HepG2 (cell line): ENCODE measurements around the gene CABLES2. TPM values are rescaled to one million over a fixed set of nuclear protein-coding genes. Genes with fewer than 3 reads are reported as not detected.

Source experiments
- ATAC-seq: fragments of 200-7000 bp; cut with Tn5 transposase; 3 replicates; pipeline ENCODE4 v1.9.1; 2020; ENCODE audit warnings: mild to moderate bottlenecking, moderate library complexity
- BruUV-seq: library from RNA; stranded (reverse); fragments of 400-500 nt; replicated peaks from 2 replicates; lab custom pipeline; 2021; lab: Mats Ljungman, UMichigan
- CTCF ChIA-PET: fragments of 300-600 bp; formaldehyde crosslinking; extraction: SDS; loops from one replicate; lab custom pipeline; 2021; ENCODE audit warnings: low total read pairs, inconsistent platforms, low intra/inter-chr PET ratio; lab: Yijun Ruan, JAX
- POLR2A ChIA-PET: fragments of 350-600 bp; sonication (Branson Sonifier 250); formaldehyde crosslinking; loops from one replicate; lab custom pipeline; 2020; ENCODE audit warnings: antibody characterized with exemption, inconsistent platforms; lab: Yijun Ruan, JAX
- DNase-seq: peaks from one replicate; pipeline ENCODE4 v3.0.0-alpha.2; 2015; ENCODE audit warnings: low spot score
- FAIRE-seq: peaks from 3 replicates; lab custom pipeline; 2011; peaks lifted over from hg19 to GRCh38; lab: Jason Lieb, UNC
- H2AFZ ChIP-seq: one replicate; pipeline ENCODE4 v1.6.1; 2011; ENCODE audit warnings: low read length, inconsistent platforms
- H3K27ac ChIP-seq: fragments of 300-600 bp; 3 replicates; pipeline ENCODE4 v1.8.0; 2011; ENCODE audit warnings: mixed run types, mild to moderate bottlenecking, mixed read lengths, low read length, inconsistent platforms; ENCODE audit not compliant: insufficient read depth; ENCODE audit errors: extremely low read length
- H3K27me3 ChIP-seq, 2 experiments: fragments of 200-600 bp in 1 of 2; 2 replicates in 1 of 2; 3 replicates in 1 of 2; pipeline versions ENCODE4 v1.6.0 to v1.8.0; 2011; ENCODE audit warnings: low read length in 2 of 2, mild to moderate bottlenecking in 2 of 2, moderate library complexity in 2 of 2, inconsistent platforms in 1 of 2; ENCODE audit not compliant: insufficient read depth in 2 of 2, control insufficient read depth in 1 of 2
- H3K36me3 ChIP-seq, 2 experiments: fragments of 200-600 bp in 1 of 2; replicated peaks in 1 of 2; 2 replicates in 1 of 2; 3 replicates in 1 of 2; pipeline versions ENCODE4 v1.5.1 to v1.8.0; 2011; ENCODE audit warnings: low read length in 2 of 2, inconsistent platforms in 1 of 2; ENCODE audit not compliant: insufficient read depth in 2 of 2, control insufficient read depth in 1 of 2
- H3K4me1 ChIP-seq: 2 replicates; pipeline ENCODE4 v1.5.1; 2012; ENCODE audit warnings: low read length, inconsistent platforms; ENCODE audit not compliant: insufficient read depth
- H3K4me2 ChIP-seq: 2 replicates; pipeline ENCODE4 v1.6.0; 2011; ENCODE audit warnings: low read depth, low read length, inconsistent platforms
- H3K4me3 ChIP-seq, 3 experiments: fragments of 200-600 bp in 1 of 3; sonication (generic), shearing (Covaris generic) in 1 of 3; replicated peaks in 1 of 3; 2 replicates each; pipeline ENCODE4 v1.5.1; 2011 to 2016; ENCODE audit warnings: low read length in 3 of 3, inconsistent platforms in 2 of 3, low read depth in 2 of 3, mild to moderate bottlenecking in 2 of 3, control low read depth in 1 of 3, mixed read lengths in 1 of 3; ENCODE audit not compliant: insufficient read depth in 1 of 3
- H3K79me2 ChIP-seq: one replicate; pipeline ENCODE4 v1.6.1; 2011; ENCODE audit warnings: low read length, inconsistent platforms; ENCODE audit not compliant: insufficient read depth
- H3K9ac ChIP-seq: 2 replicates; pipeline ENCODE4 v1.6.0; 2011; ENCODE audit warnings: mild to moderate bottlenecking, low read depth, low read length, inconsistent platforms; ENCODE audit not compliant: insufficient read depth
- H3K9me3 ChIP-seq: 2 replicates; pipeline ENCODE4 v1.5.1; 2012; ENCODE audit warnings: mild to moderate bottlenecking, low read length
- H4K20me1 ChIP-seq: 2 replicates; pipeline ENCODE4 v1.6.0; 2011; ENCODE audit warnings: inconsistent platforms, mild to moderate bottlenecking, low read length, moderate library complexity; ENCODE audit not compliant: insufficient read depth
- DPF2 ChIP-seq: sonication (generic); formaldehyde crosslinking; IDR thresholded peaks from 2 replicates; pipeline ENCODE4 v1.4.0; 2020; ENCODE audit warnings: mild to moderate bottlenecking, low read depth, missing genetic modification reagents, borderline replicate concordance
- HIC2 ChIP-seq: sonication (generic); formaldehyde crosslinking; IDR thresholded peaks from 2 replicates; pipeline ENCODE4 v1.9.0; 2022; ENCODE audit warnings: low read depth, missing genetic modification reagents
- HOXA5 ChIP-seq: sonication (generic); formaldehyde crosslinking; IDR thresholded peaks from 2 replicates; pipeline ENCODE4 v1.4.0; 2020; ENCODE audit warnings: missing genetic modification reagents
- IRF2 ChIP-seq: IDR thresholded peaks from 2 replicates; pipeline ENCODE4 v1.6.1; 2018; ENCODE audit warnings: missing genetic modification reagents, missing compliant biosample characterization
- JARID2 ChIP-seq: sonication (generic); formaldehyde crosslinking; IDR thresholded peaks from 2 replicates; pipeline ENCODE4 v1.8.1; 2023; ENCODE audit warnings: missing genetic modification reagents, inconsistent platforms; ENCODE audit not compliant: insufficient replicate concordance
- MED1 ChIP-seq: sonication (generic); formaldehyde crosslinking; IDR thresholded peaks from 2 replicates; pipeline ENCODE4 v1.4.0; 2020; ENCODE audit warnings: missing genetic modification reagents
- MIER2 ChIP-seq: IDR thresholded peaks from 2 replicates; pipeline ENCODE4 v1.6.1; 2016; ENCODE audit warnings: missing biosample characterization, missing genetic modification reagents
- MIXL1 ChIP-seq: IDR thresholded peaks from 2 replicates; pipeline ENCODE4 v1.6.1; 2016
- RARG ChIP-seq: sonication (generic); formaldehyde crosslinking; IDR thresholded peaks from 2 replicates; pipeline ENCODE4 v1.4.0; 2020; ENCODE audit warnings: low read depth, mild to moderate bottlenecking, missing genetic modification reagents
- ZFP36L1 ChIP-seq: sonication (generic); formaldehyde crosslinking; IDR thresholded peaks from 2 replicates; pipeline ENCODE4 v1.8.0; 2022; ENCODE audit warnings: mild to moderate bottlenecking, missing genetic modification reagents, moderate library complexity
- ZFP36L2 ChIP-seq: sonication (generic); formaldehyde crosslinking; IDR thresholded peaks from 2 replicates; pipeline ENCODE4 v1.4.0; 2020; ENCODE audit warnings: missing genetic modification reagents
- ZNF468 ChIP-seq: sonication (generic); formaldehyde crosslinking; IDR thresholded peaks from 2 replicates; pipeline ENCODE4 v1.8.0; 2022; ENCODE audit warnings: mild to moderate bottlenecking, moderate library complexity, missing genetic modification reagents
- ZNF572 ChIP-seq: sonication (generic); formaldehyde crosslinking; IDR thresholded peaks from 2 replicates; pipeline ENCODE4 v1.5.1; 2020; ENCODE audit warnings: mild to moderate bottlenecking, missing genetic modification reagents
- ZNF670 ChIP-seq: sonication (generic); formaldehyde crosslinking; IDR thresholded peaks from 2 replicates; pipeline ENCODE4 v1.8.0; 2022; ENCODE audit warnings: mild to moderate bottlenecking, missing genetic modification reagents, borderline replicate concordance
- ZNF749 ChIP-seq: sonication (generic); formaldehyde crosslinking; IDR thresholded peaks from 2 replicates; pipeline ENCODE4 v1.8.0; 2022; ENCODE audit warnings: mild to moderate bottlenecking, missing genetic modification reagents, moderate library complexity, borderline replicate concordance
- WGBS: methylation state at CpG from one replicate; pipeline ENCODE4 v1.1.6; 2017; ENCODE audit warnings: low lambda C conversion rate; 5-methylcytosine and 5-hydroxymethylcytosine counted together
- in situ Hi-C: cut with HindIII; loops from 2 replicates; pipeline ENCODE4 v1.10.0; 2017; ENCODE audit warnings: low pct_unique_long_range_greater_than_20kb; ENCODE audit not compliant: extremely low pct_ligation_motif_present
- intact Hi-C: fragments of 100-400 bp; cut with micrococcal nuclease; formaldehyde crosslinking; loops from one replicate; pipeline ENCODE4 v1.10.0; 2022; ENCODE audit not compliant: unreplicated experiment
- polyA plus RNA-seq, 8 experiments: library from polyadenylated mRNA; depleted of rRNA in 3 of 8; stranded (reverse) in 7 of 8; unstranded in 1 of 8; fragments of >200 nt; fragmentation: Illumina TruSeq in 4 of 8; extraction: Trizol in 4 of 8; gene quantifications; 2 replicates each; pipeline versions ENCODE4 v1.2.1 to v1.2.3, GENCODE V29; 2011 to 2016; ENCODE audit warnings: low read depth in 4 of 8, missing spikeins in 1 of 8, mixed read lengths in 1 of 8; ENCODE audit not compliant: insufficient read depth in 1 of 8
- total RNA-seq, 5 experiments: library from RNA; depleted of rRNA; stranded (reverse); fragments of >200 nt; fragmentation: Illumina TruSeq; extraction: Trizol; gene quantifications; 2 replicates each; pipeline ENCODE4 v1.2.3, GENCODE V29; 2016; ENCODE audit warnings: low read depth in 1 of 5
- TF ChIP-seq, protein P1 (sequence below): sonication (generic); formaldehyde crosslinking; IDR thresholded peaks from 2 replicates; pipeline ENCODE4 v1.4.0; 2020; ENCODE audit warnings: missing genetic modification reagents, low read depth, mild to moderate bottlenecking, borderline replicate concordance
- TF ChIP-seq, protein P2 (sequence below): sonication (generic); formaldehyde crosslinking; IDR thresholded peaks from 2 replicates; pipeline ENCODE4 v1.4.0; 2020; ENCODE audit warnings: missing genetic modification reagents, borderline replicate concordance

CABLES2 gene
- total and polyA plus RNA-seq, 2 of the 13 experiments (the other 11 are each of a cell fraction or from before 2014, with no cell fraction given) = 5.2 to 9.7 TPM

GRCh38 chr20:62370807-62371587 is 36.1 kb downstream of the CABLES2 start:
- H3K4me2 ChIP-seq = peak overlapping the region; percentile 97
- intact Hi-C loops (loop anchor here (2.0 to 10.0 kb wide), 2 partner anchors 16 to 424 kb away; partner anchors contain the start of gene MRGBP), in situ Hi-C loops (no loop called here)
- peak overlapping the region; percentile 65 to 95 (median 91) for H3K4me3 ChIP-seq
- WGBS = 15% methylated on average over 18 of the region's 18 CpGs
- peaks cover 10% of the 10 kb centered on the region for H3K79me2 ChIP-seq
- ATAC-seq = peak; percentile 24
- H3K36me3 ChIP-seq = no peaks in the 10 kb centered on the region
- ChIA-PET POLR2A (interaction anchor here (0.6 to 10.1 kb wide), 13 partner anchors 11 to 1349 kb away, joined by 3 to 187 read pairs (median 8); partner anchors contain the start of genes ADRM1 and RPS21), CTCF (no interaction called here)
- H3K27ac ChIP-seq = peak overlapping the region; percentile 95
- H3K27me3 ChIP-seq = no peaks in the 10 kb centered on the region
- peaks cover 73% of the 10 kb centered on the region for H3K4me1 ChIP-seq
- no peak overlapping the region for H2AFZ ChIP-seq
- H3K9ac ChIP-seq = peak overlapping the region; percentile 90
- FAIRE-seq = no peak
- BruUV-seq = no TSS peak
- no peaks in the 10 kb centered on the region for H3K9me3 ChIP-seq
- H4K20me1 ChIP-seq = peaks cover 3% of the 10 kb centered on the region; the same call in 1 of the 2 replicates
- peak; percentile 74 for DNase-seq
- TF ChIP-seq ZNF572 (CRISPR knock-in tag) (peak; percentile 85; the same call in 1 of the 2 replicates), HIC2 (peak; percentile 99), HOXA5 (no peak), RARG (no peak), IRF2 (peak; percentile 33), MIXL1 (peak; percentile 61; the same call in 1 of the 2 replicates), JARID2 (no peak), MED1 (CRISPR knock-in tag) (peak; percentile 68), ZNF749 (CRISPR knock-in tag) (0 out of 2 replicates have a peak, but pooled peaks have one; percentile 60), ZFP36L2 (CRISPR knock-in tag) (0 out of 2 replicates have a peak, but pooled peaks have one; percentile 14), ZNF468 (CRISPR knock-in tag) (no peak), MIER2 (CRISPR knock-in tag) (no peak; the same call in 1 of the 2 replicates), DPF2 (CRISPR knock-in tag) (0 out of 2 replicates have a peak, but pooled peaks have one; percentile 46), ZFP36L1 (CRISPR knock-in tag) (peak; percentile 41; the same call in 1 of the 2 replicates), ZNF670 (CRISPR knock-in tag) (peak; percentile 89; the same call in 1 of the 2 replicates)
- TF ChIP-seq, protein P1, sequence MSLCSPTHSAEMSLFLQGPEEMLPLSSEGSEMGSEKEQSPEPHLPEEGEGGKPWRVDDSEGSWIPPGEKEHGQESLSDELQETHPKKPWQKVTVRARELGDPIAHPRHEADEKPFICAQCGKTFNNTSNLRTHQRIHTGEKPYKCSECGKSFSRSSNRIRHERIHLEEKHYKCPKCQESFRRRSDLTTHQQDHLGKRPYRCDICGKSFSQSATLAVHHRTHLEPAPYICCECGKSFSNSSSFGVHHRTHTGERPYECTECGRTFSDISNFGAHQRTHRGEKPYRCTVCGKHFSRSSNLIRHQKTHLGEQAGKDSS (CRISPR knock-in tag) = peak; percentile 30
- TF ChIP-seq, protein P2, sequence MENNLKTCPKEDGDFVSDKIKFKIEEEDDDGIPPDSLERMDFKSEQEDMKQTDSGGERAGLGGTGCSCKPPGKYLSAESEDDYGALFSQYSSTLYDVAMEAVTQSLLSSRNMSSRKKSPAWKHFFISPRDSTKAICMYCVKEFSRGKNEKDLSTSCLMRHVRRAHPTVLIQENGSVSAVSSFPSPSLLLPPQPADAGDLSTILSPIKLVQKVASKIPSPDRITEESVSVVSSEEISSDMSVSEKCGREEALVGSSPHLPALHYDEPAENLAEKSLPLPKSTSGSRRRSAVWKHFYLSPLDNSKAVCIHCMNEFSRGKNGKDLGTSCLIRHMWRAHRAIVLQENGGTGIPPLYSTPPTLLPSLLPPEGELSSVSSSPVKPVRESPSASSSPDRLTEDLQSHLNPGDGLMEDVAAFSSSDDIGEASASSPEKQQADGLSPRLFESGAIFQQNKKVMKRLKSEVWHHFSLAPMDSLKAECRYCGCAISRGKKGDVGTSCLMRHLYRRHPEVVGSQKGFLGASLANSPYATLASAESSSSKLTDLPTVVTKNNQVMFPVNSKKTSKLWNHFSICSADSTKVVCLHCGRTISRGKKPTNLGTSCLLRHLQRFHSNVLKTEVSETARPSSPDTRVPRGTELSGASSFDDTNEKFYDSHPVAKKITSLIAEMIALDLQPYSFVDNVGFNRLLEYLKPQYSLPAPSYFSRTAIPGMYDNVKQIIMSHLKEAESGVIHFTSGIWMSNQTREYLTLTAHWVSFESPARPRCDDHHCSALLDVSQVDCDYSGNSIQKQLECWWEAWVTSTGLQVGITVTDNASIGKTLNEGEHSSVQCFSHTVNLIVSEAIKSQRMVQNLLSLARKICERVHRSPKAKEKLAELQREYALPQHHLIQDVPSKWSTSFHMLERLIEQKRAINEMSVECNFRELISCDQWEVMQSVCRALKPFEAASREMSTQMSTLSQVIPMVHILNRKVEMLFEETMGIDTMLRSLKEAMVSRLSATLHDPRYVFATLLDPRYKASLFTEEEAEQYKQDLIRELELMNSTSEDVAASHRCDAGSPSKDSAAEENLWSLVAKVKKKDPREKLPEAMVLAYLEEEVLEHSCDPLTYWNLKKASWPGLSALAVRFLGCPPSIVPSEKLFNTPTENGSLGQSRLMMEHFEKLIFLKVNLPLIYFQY (CRISPR knock-in tag) = peak; percentile 97
